Hepatocyte (in vitro differentiated cells): Measurements from ENCODE around the gene EGLN3.

ENCODE experiments used
- EZH2 ChIP-seq: fragments of 200-600 bp; sonication (generic); IDR thresholded peaks from 2 replicates; pipeline ENCODE4 v1.6.1; 2016; ENCODE audit warnings: antibody characterized with exemption, mild to moderate bottlenecking, borderline replicate concordance
- EZH2phosphoT487 ChIP-seq: fragments of 200-600 bp; sonication (generic); IDR thresholded peaks from one replicate; pipeline ENCODE4 v1.6.1; 2018; ENCODE audit warnings: antibody characterized with exemption, mild to moderate bottlenecking, low read depth, moderate library complexity; ENCODE audit not compliant: unreplicated experiment, severe bottlenecking
- TF ChIP-seq, protein P1 (sequence below): fragments of 200-600 bp; sonication (generic); IDR thresholded peaks from 2 replicates; pipeline ENCODE4 v1.5.1; 2016; ENCODE audit warnings: antibody characterized with exemption, mild to moderate bottlenecking; ENCODE audit not compliant: poor library complexity

DNA sequence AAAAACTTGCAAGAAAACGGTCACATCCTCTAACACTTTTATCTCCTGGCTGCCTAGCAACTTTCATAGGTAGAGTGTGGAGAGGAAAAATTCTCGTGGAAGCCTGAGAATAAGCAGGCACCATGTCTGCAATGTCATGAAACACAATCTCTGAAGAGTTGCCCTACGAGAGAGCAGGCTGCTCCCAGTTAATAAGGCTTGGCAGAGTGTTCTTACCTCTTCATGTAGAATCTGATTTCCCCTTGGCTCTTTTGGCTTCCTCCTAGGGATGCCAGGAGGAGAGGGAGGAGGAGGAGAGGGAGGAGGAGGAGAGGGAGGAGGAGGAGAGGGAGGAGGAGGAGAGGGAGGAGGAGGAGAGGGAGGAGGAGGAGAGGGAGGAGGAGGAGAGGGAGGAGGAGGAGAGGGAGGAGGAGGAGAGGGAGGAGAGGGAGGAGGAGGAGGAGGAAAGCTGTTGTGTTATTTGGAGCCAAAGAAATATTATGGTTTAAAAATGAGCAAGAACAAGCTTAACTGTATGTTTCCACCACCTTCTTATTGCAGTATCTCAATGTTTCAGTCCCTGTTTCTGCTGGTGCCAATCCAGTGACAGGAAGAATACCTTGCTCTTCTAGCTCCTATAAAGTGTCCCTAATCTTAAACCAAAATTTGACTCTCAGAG, 52.9 kb downstream of the EGLN3 start:
- TF ChIP-seq EZH2 (no peak), EZH2phosphoT487 (no peak)
- TF ChIP-seq, protein P1, sequence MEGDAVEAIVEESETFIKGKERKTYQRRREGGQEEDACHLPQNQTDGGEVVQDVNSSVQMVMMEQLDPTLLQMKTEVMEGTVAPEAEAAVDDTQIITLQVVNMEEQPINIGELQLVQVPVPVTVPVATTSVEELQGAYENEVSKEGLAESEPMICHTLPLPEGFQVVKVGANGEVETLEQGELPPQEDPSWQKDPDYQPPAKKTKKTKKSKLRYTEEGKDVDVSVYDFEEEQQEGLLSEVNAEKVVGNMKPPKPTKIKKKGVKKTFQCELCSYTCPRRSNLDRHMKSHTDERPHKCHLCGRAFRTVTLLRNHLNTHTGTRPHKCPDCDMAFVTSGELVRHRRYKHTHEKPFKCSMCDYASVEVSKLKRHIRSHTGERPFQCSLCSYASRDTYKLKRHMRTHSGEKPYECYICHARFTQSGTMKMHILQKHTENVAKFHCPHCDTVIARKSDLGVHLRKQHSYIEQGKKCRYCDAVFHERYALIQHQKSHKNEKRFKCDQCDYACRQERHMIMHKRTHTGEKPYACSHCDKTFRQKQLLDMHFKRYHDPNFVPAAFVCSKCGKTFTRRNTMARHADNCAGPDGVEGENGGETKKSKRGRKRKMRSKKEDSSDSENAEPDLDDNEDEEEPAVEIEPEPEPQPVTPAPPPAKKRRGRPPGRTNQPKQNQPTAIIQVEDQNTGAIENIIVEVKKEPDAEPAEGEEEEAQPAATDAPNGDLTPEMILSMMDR = no peak
